HUES6 (cell line): Measurements from ENCODE around the gene RBX1.
"Not testable (repeated sequence)": the region's sequence is repeated elsewhere in the genome, so short reads cannot be mapped to it uniquely, and the experiment has no call there.

Experiments
- H3K27ac ChIP-seq: 2 replicates; pipeline ENCODE4 v1.7.0; 2013; ENCODE audit warnings: low read depth, mild to moderate bottlenecking, low read length, inconsistent platforms
- H3K27me3 ChIP-seq: 2 replicates; pipeline ENCODE4 v1.6.1; 2013; ENCODE audit warnings: low read length; ENCODE audit not compliant: control insufficient read depth, insufficient read depth
- H3K36me3 ChIP-seq: 2 replicates; pipeline ENCODE4 v1.6.1; 2013; ENCODE audit warnings: low read length; ENCODE audit not compliant: control insufficient read depth, insufficient read depth
- H3K4me1 ChIP-seq: 2 replicates; pipeline ENCODE4 v1.6.1; 2013; ENCODE audit warnings: low read length; ENCODE audit not compliant: control insufficient read depth, insufficient read depth
- H3K4me3 ChIP-seq: 2 replicates; pipeline ENCODE4 v1.5.1; 2013; ENCODE audit warnings: low read depth, low read length
- H3K9ac ChIP-seq: one replicate; pipeline ENCODE4 v1.6.1; 2013; ENCODE audit warnings: mild to moderate bottlenecking, low read length
- H3K9me3 ChIP-seq: 2 replicates; pipeline ENCODE4 v1.6.1; 2013; ENCODE audit warnings: low read depth, low read length; ENCODE audit not compliant: control insufficient read depth, insufficient read depth

Gene RBX1

DNA sequence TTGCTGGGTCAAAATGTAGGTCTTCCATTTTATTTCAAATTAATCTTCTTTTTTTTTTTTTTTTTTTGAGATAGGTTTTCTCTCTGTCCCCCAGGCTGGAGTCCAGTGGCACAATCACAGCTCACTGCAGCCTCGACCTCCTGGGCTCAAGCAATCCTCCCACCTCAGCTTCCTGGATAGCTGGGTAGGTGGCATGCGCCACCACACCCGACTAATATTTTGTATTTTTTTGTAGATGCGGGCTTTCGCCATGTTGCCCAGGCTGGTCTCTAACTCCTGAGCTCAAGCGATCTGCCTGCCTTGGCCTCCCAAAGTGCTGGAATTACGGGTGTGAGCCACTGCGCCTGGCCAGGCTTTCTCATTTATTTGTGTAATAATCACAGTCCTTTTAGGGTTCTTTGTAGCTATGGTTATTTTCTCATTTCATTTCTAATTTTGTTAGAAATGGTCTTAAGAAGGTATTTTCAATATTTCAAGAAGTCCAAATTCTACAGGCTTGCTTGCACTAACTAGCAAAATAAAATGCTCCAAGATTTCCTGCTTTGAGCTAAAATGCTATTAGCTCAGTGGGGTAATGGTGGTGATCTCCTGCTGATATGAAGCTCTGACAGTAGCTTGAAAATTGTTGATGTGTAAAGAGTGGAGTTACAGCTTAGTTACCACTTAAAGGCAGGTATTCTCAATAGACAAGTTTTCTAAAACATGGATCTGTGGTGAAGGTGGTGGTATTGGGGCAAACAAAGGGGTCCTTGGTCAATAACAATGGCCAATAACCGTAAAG, 50.0 kb downstream of the RBX1 start:
- H3K4me1 ChIP-seq: peaks cover 8% of the 10 kb centered on the region
- no peaks in the 10 kb centered on the region for H3K9me3 ChIP-seq
- no peak overlapping the region for H3K4me3 ChIP-seq
- no peak overlapping the region for H3K27ac ChIP-seq
- no peak overlapping the region for H3K9ac ChIP-seq
- no peaks in the 10 kb centered on the region for H3K36me3 ChIP-seq
- no peaks in the 10 kb centered on the region for H3K27me3 ChIP-seq

GRCh38 chr22:41001722-41002122, 50.5 kb downstream of the RBX1 start:
- Histone ChIP-seq H3K9me3 (no peaks in the 10 kb centered on the region), H3K27me3 (no peaks in the 10 kb centered on the region), H3K4me3 (no peak overlapping the region), H3K36me3 (no peaks in the 10 kb centered on the region), H3K9ac (no peak overlapping the region), H3K4me1 (peaks cover 8% of the 10 kb centered on the region), H3K27ac (no peak overlapping the region)

GRCh38 chr22:41002386-41002785, 51.2 kb downstream of the RBX1 start:
- H3K36me3 ChIP-seq, H3K9me3 ChIP-seq, H3K4me3 ChIP-seq, H3K9ac ChIP-seq, H3K27me3 ChIP-seq, H3K4me1 ChIP-seq, H3K27ac ChIP-seq: not testable (repeated sequence)

DNA sequence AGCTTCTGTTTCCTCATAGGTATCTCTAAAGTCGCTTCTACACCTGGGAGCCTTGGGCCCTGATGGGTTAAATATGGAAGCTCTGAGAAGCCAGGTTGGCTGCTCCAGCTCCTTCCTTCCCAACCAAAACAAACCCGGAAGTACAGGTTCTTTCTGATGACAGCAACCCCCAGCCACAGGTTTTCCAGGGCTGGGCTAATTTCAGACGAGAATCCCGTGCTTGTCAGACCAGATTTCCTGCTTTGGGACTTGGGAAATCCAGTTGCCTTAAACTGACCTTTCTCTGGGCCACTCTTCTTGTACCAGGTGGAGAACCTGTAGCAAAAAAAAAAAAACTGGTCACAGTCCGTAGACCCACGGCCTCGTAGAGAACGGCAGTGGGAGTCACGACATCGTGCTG, 51.9 kb downstream of the RBX1 start:
- peaks cover 8% of the 10 kb centered on the region for H3K4me1 ChIP-seq

GRCh38 chr22:41003976-41004375, 52.8 kb downstream of the RBX1 start:
- Histone ChIP-seq H3K9me3 (no peaks in the 10 kb centered on the region), H3K27me3 (no peaks in the 10 kb centered on the region), H3K4me3 (no peak overlapping the region), H3K36me3 (no peaks in the 10 kb centered on the region), H3K27ac (no peak overlapping the region), H3K4me1 (peaks cover 8% of the 10 kb centered on the region), H3K9ac (no peak overlapping the region)

More for the DNA sequence above, 51.9 kb downstream of the RBX1 start:
- Histone ChIP-seq H3K36me3 (no peaks in the 10 kb centered on the region), H3K4me3 (no peak overlapping the region), H3K9ac (no peak overlapping the region), H3K9me3 (no peaks in the 10 kb centered on the region), H3K27me3 (no peaks in the 10 kb centered on the region), H3K27ac (no peak overlapping the region)

DNA sequence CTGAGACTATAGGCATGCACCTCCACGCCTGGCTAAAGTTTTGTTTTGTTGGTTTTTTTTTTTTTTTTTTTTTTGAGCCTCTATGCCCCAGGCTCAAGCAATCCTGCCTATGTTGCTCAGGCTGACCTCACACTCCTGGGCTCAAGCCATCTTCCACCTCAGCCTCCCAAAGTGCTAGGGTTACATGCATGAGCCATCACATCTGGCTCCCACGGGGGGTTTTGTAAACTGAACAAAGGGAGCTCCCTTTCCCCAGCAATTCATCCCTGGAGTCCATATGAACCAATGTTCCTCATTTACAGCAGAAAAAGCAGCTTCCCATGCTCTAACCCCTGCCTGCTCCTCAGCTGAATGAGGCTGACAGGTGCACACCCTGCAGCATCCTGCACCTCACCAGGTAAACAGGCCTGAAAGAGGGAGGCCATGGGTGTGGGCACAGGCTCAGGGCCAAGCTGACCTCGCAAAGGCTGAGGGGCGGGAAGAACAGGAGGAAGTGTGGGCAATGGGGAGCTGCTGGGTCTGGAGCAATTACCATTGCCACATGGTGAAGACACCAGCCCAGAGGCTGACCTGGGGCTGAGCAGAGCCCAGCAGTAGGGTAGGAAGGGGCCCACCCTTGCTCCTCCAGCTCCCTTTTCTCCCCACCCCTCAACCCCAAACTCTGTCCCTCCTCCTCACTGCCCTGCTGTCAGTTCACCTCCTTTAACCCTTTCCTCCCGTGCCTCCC, 58.2 kb downstream of the RBX1 start:
- Histone ChIP-seq H3K4me3 (no peak overlapping the region), H3K27ac (no peak overlapping the region), H3K9me3 (no peaks in the 10 kb centered on the region), H3K36me3 (no peaks in the 10 kb centered on the region), H3K4me1 (peaks cover 5% of the 10 kb centered on the region), H3K27me3 (no peaks in the 10 kb centered on the region), H3K9ac (no peak overlapping the region)

DNA sequence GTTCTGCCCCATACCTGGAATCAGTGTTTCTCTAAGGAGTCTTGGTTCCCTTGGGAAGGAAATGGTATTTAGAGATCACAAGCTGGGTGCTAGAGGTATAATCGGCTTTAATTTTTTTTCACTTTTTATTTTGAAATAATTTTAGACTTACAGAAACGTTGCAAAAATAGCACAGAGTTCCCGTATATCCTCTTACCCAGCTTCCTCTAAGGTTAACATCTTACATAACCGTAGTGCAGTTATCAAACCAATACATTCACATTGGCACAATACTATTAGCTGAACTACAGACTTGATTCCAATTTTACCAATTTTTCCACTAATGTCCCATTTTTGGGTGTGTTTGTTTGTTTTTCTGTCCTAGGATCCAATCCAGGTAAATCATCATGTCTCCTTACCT, 63.8 kb downstream of the RBX1 start:
- Histone ChIP-seq H3K9me3 (no peaks in the 10 kb centered on the region), H3K27me3 (no peaks in the 10 kb centered on the region), H3K36me3 (no peaks in the 10 kb centered on the region), H3K4me3 (no peak overlapping the region), H3K9ac (no peak overlapping the region), H3K4me1 (no peaks in the 10 kb centered on the region), H3K27ac (no peak overlapping the region)

DNA sequence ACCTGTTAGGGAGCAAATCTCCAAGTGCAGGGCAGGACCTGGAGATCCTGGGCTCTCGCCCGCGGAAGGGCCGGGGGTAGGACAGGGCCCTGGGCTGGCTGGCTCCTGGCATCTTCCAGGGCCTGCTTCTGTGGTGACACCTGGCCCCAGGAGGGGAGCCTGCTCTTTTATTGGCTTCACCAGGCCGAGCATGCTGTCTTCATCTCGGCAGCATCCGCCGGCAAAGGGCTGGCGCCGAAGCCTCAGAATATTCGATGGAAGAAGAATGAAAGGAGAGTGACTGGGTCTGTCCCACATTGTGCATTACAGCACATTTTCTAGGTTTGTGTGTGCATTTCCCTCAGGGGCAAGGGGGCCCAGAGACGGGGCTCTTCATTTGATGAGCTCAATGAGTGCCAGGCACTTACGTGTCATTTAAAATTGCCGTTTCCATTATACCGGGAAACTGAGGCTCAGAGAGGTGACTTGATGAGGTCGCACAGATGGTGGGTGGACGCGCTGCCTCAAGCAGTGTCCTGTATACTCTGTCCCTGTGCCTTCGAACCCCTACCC, 70.0 kb downstream of the RBX1 start:
- peak overlapping the region; percentile 98 for H3K27ac ChIP-seq
- H3K4me3 ChIP-seq: peak overlapping the region; percentile 72
- H3K36me3 ChIP-seq: no peaks in the 10 kb centered on the region
- H3K9me3 ChIP-seq: no peaks in the 10 kb centered on the region
- H3K27me3 ChIP-seq: no peaks in the 10 kb centered on the region
- peak overlapping the region; percentile 90 for H3K9ac ChIP-seq
- peaks cover 11% of the 10 kb centered on the region for H3K4me1 ChIP-seq

DNA sequence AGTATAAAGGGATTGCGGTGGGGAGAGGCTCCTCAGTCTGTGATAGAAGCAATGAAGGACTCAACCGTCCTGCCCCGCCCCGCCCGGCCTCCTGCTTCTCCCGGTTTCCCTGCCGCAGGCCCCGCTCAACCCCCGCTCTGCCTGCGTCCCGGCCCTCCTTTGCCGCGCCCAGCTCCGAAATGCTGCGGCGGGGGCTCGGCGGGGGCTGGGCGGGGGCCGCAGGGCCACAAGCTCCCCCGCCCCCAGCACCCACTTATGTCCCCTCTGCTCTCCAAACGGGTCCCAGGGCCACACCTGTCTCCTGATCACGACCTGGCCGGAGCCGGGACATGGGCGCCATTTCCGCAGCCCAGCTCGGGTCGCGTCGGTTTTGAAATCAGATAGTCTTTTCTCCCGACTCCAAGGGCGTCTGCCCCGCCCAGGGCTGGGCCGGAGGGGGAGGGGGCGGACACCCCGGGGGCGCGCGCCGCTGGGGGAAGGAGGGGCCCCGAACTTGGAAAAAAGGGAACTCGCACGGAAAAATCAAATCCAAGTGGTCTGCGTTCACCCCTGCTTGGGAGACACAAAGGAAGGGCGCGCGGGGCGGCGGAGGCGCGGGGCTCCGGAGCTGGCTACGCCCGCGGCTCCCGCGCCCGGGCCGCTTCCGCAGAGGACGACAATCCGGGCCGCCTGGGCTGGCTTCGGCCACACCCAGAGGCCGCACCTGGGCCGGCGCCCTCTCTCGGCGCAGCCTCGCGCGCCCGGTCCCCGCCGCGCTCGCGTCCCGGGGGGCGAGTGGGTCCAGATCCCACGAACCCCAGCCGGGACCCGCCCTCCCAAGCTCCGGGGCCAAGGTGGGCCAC, 70.7 kb downstream of the RBX1 start:
- peaks cover 11% of the 10 kb centered on the region for H3K4me1 ChIP-seq
- no peaks in the 10 kb centered on the region for H3K36me3 ChIP-seq
- peak overlapping the region; percentile 90 for H3K9ac ChIP-seq
- H3K27me3 ChIP-seq: no peaks in the 10 kb centered on the region
- peak overlapping the region; percentile 98 for H3K27ac ChIP-seq
- peak overlapping the region; percentile 72 for H3K4me3 ChIP-seq
- H3K9me3 ChIP-seq: no peaks in the 10 kb centered on the region

- Histone ChIP-seq H3K4me1 (peaks cover 11% of the 10 kb centered on the region), H3K9me3 (no peaks in the 10 kb centered on the region), H3K9ac (peak overlapping the region; percentile 90), H3K27me3 (no peaks in the 10 kb centered on the region), H3K4me3 (peak overlapping the region; percentile 72), H3K27ac (peak overlapping the region; percentile 98), H3K36me3 (no peaks in the 10 kb centered on the region)
Measured at GRCh38 chr22:41022470-41023298, 71.5 kb downstream of the RBX1 start.
